Measurements from ENCODE around the gene YWHAB. TPM values are rescaled to one million over a fixed set of nuclear protein-coding genes. Genes with fewer than 3 reads are reported as not detected.

Gene YWHAB
- total RNA-seq, result 100 to 1,000 TPM; 256 to 282 TPM

DNA sequence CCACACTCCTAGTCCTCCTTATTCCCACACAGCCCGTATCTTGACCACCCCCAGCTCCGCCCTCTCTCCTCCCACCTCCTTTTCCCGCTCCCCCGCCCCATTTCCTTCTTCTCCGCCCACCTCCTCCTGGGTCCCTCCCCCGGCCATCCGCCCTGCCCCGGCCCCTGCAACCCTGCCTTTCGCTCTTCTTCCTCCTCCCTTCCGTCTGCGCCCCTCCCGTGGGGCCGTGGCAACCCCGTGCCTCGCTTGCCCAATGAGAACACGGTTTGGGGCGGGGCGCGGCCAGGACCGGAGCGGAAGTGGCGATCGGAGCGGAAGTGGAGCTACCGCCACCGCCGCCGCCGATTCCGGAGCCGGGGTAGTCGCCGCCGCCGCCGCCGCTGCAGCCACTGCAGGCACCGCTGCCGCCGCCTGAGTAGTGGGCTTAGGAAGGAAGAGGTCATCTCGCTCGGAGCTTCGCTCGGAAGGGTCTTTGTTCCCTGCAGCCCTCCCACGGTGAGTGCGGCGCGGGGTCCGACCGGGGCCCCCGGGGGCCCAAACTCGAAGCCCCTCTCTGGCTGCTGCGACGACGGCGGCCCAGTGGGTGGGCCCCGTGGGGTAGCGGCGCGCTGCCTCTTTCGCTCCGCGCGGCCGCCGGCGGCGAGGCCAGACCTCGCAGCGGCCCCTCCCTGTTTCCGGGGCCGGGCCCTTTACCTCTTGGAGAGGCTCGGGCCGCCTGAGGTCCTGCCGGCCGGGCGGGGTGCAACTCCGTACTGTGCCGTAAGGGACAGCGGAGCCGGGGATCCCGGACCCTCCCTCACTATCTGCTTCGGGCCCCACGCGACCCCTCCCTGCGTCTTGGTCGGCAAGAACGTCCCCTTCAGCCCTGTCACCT lies at the start of gene YWHAB:
Gene YWHAB (plus strand): TSS at position 314 of the 874 bp plus-strand sequence. CDS start 15,829 bp downstream, outside the sequence.
- Histone ChIP-seq H3K27me3 (no peaks in the 10 kb centered on the region), H3K9me3 (no peaks in the 10 kb centered on the region), H3K36me3 (no peaks in the 10 kb centered on the region), H3K4me3 (peak within 1 kb of the TSS; percentile 92), H3K4me1 (peaks cover 38% of the 10 kb centered on the region), H3K27ac (peak within 1 kb of the TSS; percentile 97), H3K9ac (ENCODE audit: low read depth in 2 of 2, low read length in 2 of 2) (peak within 1 kb of the TSS; percentile 86 to 93)
- DNase-seq, result peak; percentile 99
- TF ChIP-seq, protein P1, sequence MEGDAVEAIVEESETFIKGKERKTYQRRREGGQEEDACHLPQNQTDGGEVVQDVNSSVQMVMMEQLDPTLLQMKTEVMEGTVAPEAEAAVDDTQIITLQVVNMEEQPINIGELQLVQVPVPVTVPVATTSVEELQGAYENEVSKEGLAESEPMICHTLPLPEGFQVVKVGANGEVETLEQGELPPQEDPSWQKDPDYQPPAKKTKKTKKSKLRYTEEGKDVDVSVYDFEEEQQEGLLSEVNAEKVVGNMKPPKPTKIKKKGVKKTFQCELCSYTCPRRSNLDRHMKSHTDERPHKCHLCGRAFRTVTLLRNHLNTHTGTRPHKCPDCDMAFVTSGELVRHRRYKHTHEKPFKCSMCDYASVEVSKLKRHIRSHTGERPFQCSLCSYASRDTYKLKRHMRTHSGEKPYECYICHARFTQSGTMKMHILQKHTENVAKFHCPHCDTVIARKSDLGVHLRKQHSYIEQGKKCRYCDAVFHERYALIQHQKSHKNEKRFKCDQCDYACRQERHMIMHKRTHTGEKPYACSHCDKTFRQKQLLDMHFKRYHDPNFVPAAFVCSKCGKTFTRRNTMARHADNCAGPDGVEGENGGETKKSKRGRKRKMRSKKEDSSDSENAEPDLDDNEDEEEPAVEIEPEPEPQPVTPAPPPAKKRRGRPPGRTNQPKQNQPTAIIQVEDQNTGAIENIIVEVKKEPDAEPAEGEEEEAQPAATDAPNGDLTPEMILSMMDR (IDR thresholded peaks at IDR 0.05), result no peak
- intact Hi-C loops (cut with DNase I), result no loop called here

DNA sequence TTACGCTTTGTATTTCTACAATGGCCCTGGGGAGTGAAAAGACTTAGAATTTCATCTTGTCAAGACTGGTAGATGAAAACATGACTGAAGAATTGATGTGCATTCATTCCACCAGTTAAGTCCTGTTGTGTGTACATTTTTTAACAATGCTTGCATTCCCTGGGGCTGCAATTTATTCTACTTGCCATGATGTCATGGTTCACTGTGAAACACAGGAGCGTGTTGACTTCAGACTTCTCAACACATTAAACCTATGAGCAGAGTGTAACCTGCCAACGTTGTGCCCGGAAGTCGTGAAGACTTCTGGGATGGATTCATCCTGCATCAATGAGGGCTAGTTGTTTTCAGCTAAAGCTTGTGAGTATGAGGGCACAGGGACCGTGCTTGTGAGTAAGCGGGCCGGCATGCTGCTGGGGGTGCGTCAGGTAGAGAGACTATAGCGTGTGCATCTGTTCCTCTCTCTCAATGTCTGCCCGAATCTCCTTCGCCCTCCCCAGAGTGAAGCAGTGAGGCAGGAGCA lies 48.8 kb upstream of the YWHAB start:
- Histone ChIP-seq H3K27ac (no peak overlapping the region), H3K9ac (ENCODE audit: low read depth in 2 of 2, low read length in 2 of 2) (no peak overlapping the region), H3K27me3 (no peaks in the 10 kb centered on the region), H3K4me1 (no peaks in the 10 kb centered on the region), H3K9me3 (no peaks in the 10 kb centered on the region), H3K4me3 (no peak overlapping the region), H3K36me3 (no peaks in the 10 kb centered on the region)
- intact Hi-C loops (cut with DNase I), result no loop called here
- no peak for DNase-seq
- TF ChIP-seq, protein P1 (IDR thresholded peaks at IDR 0.05), result no peak

DNA sequence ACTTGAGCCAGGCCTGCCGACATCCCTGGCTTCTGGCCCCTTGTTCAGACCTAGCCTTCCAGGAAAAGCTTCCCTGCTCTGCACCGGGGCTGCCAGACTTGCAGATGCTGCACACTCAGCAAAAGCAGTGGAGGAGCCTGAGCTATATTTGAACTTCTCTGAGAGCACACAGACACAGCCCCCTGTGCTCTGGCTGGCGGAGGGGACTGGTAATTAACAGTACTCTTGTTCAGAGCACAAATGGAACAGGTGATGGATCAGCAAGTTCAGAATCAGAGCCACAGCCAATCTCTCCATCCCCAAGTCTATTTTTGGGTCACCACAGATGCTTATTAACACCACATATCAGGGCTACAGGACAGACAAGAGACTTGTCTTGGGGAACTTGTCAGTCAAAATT lies 47.6 kb upstream of the YWHAB start:
- Histone ChIP-seq H3K36me3 (no peaks in the 10 kb centered on the region), H3K27me3 (no peaks in the 10 kb centered on the region), H3K27ac (no peak overlapping the region), H3K9ac (ENCODE audit: low read depth in 2 of 2, low read length in 2 of 2) (no peak overlapping the region), H3K4me3 (no peak overlapping the region), H3K4me1 (no peaks in the 10 kb centered on the region), H3K9me3 (no peaks in the 10 kb centered on the region)
- TF ChIP-seq, protein P1 (IDR thresholded peaks at IDR 0.05), result no peak
- no peak for DNase-seq
- intact Hi-C loops (cut with DNase I), result no loop called here

DNA sequence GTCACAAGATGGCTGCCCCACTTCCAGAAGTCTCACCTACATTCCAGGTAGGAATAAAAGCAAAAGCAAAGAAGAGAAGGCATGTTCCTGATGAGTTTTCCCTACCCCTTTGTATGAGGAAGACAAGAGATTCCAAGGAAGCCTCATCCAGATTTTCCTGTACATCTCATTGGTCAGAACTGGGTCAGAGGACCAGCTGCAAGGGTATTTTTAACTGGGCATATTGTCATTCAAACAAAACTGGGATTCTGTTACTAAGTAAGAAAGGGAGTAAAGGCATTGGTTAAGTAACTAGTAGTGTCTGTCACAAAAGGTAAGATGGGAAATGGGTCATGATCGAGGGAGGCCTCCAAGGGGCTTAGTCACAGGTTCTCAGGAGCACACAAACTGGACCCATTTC lies 47.0 kb upstream of the YWHAB start:
- Histone ChIP-seq H3K27ac (no peak overlapping the region), H3K9me3 (no peaks in the 10 kb centered on the region)

DNA sequence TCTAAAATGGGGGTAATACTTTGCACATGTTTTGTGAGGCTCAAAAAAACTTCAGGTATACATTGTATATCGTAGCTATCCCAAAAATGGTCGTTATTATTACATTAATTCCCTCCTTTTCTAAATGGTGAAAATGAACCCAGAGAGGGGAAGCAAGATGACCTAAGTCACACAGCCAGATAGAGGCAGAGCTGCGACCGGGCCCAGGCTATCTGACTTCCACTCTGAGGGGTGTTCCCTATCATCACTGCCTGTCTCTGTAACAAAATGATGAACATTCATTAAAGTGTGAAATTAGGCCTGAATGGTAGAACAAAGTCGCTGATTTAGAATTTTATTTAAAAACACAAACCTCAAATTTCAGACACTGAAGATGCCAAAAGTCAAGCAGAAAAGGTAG lies 46.0 kb upstream of the YWHAB start:
- no peak overlapping the region for H3K9ac ChIP-seq (ENCODE audit: low read depth in 2 of 2, low read length in 2 of 2)
- no peaks in the 10 kb centered on the region for H3K36me3 ChIP-seq
- TF ChIP-seq, protein P1 (IDR thresholded peaks at IDR 0.05), result no peak
- no peak overlapping the region for H3K27ac ChIP-seq
- no peak overlapping the region for H3K4me3 ChIP-seq
- no peaks in the 10 kb centered on the region for H3K27me3 ChIP-seq
- no peak for DNase-seq
- H3K4me1 ChIP-seq, result no peaks in the 10 kb centered on the region
- intact Hi-C loops (cut with DNase I), result no loop called here
- no peaks in the 10 kb centered on the region for H3K9me3 ChIP-seq

More for the DNA sequence above, 47.0 kb upstream of the YWHAB start:
- intact Hi-C loops (cut with DNase I), result no loop called here
- DNase-seq, result no peak
- Histone ChIP-seq H3K36me3 (no peaks in the 10 kb centered on the region), H3K9ac (ENCODE audit: low read depth in 2 of 2, low read length in 2 of 2) (no peak overlapping the region), H3K4me3 (no peak overlapping the region), H3K4me1 (no peaks in the 10 kb centered on the region), H3K27me3 (no peaks in the 10 kb centered on the region)
- TF ChIP-seq, protein P1 (IDR thresholded peaks at IDR 0.05), result no peak
